ENCODE results near the gene DNASE1L1.

Gene DNASE1L1

GRCh38 chrX:154436374-154436982 is 27.4 kb upstream of the DNASE1L1 start:
- DNase-seq, result peak; percentile 50

- no peak for DNase-seq
Observed at GRCh38 chrX:154435171-154435733, 26.2 kb upstream of the DNASE1L1 start.

GRCh38 chrX:154434394-154435168 is 25.5 kb upstream of the DNASE1L1 start:
- DNase-seq, result no peak

GRCh38 chrX:154433605-154434004 is 24.6 kb upstream of the DNASE1L1 start:
- no peak for DNase-seq

- DNase-seq, result no peak
Observed at GRCh38 chrX:154432210-154432609, 23.2 kb upstream of the DNASE1L1 start.

- no peak for DNase-seq
Observed at GRCh38 chrX:154431341-154431740, 22.3 kb upstream of the DNASE1L1 start.

- no peak for DNase-seq
Observed at GRCh38 chrX:154430916-154431315, 21.9 kb upstream of the DNASE1L1 start.

- DNase-seq, result no peak
Observed at GRCh38 chrX:154430479-154430878, 21.4 kb upstream of the DNASE1L1 start.

GRCh38 chrX:154429711-154430110 is 20.7 kb upstream of the DNASE1L1 start:
- no peak for DNase-seq

GRCh38 chrX:154428176-154429171 is 19.4 kb upstream of the DNASE1L1 start, which contains the start of gene ATP6AP1:
ATP6AP1 (plus strand) TSS chrX:154428677; CDS start chrX:154428693, 16 bp downstream.
- peak; percentile 92 for DNase-seq

- DNase-seq, result no peak
Observed at GRCh38 chrX:154426916-154427770, 18.1 kb upstream of the DNASE1L1 start.

GRCh38 chrX:154420402-154420756 is 11.3 kb upstream of the DNASE1L1 start:
- DNase-seq, result no peak

GRCh38 chrX:154419688-154420401 is 10.8 kb upstream of the DNASE1L1 start:
- DNase-seq, result no peak

- no peak for DNase-seq
Observed at GRCh38 chrX:154419189-154419588, 10.1 kb upstream of the DNASE1L1 start.

- no peak for DNase-seq
Observed at GRCh38 chrX:154417157-154417556, 8.1 kb upstream of the DNASE1L1 start.

- no peak for DNase-seq
Observed at GRCh38 chrX:154413142-154413541, 4.1 kb upstream of the DNASE1L1 start.

- peak; percentile 39 for DNase-seq
Observed at GRCh38 chrX:154412468-154412867, 3.4 kb upstream of the DNASE1L1 start.

- DNase-seq, result peak; percentile 78
Observed at GRCh38 chrX:154411981-154412340, 2.9 kb upstream of the DNASE1L1 start.

GRCh38 chrX:154408659-154409221 is 314 bp downstream of the DNASE1L1 start:
- no peak for DNase-seq

GRCh38 chrX:154404625-154405192 is 4.3 kb downstream of the DNASE1L1 start:
- no peak for DNase-seq

GRCh38 chrX:154403858-154404257 is 5.2 kb downstream of the DNASE1L1 start:
- no peak for DNase-seq

All from activated CD4-positive, alpha-beta T cell treated with anti-CD3 and anti-CD28 coated beads for 48 hours (primary cell).